ENCODE data around the gene GATA6.
A peak's percentile ranks its signal among the peaks of the same experiment; 100 is the strongest.

GATA6 gene

DNA sequence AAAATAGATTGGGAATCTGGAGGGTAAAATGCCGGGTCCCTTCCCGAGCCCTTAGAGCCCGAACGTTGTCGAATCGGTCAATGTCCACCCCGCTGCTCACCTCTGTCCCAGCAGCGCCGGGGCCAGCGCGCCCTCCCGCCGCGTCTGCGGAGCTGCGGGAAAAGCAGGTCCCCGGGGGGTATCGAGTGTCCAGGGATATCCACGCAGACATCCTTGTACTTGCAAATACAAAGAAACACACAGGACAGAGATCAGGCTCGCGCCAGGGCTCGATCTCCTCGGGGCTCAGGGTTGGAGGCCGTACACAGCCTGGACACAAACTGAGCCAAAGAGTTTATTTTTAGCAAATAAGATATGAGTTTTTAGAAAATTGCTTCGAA, 2.3 kb upstream of the GATA6 start:
- DNase-seq (ENCODE audit: extremely low read depth, insufficient read length), result no peak
- no peaks in the 10 kb centered on the region for H3K36me3 ChIP-seq (ENCODE audit: control insufficient read depth, insufficient read depth, low read length)
- TF ChIP-seq CTCF (IDR thresholded peaks at IDR 0.05; ENCODE audit: insufficient read depth, low read length, poor library complexity, severe bottlenecking), result no peak
- H3K4me3 ChIP-seq (replicated peaks; ENCODE audit: low read depth, low read length), result no peak overlapping the region
- H3K27me3 ChIP-seq (replicated peaks; ENCODE audit: control insufficient read depth, insufficient read depth, low read length), result no peaks in the 10 kb centered on the region; the same call in 1 of the 2 replicates

DNA sequence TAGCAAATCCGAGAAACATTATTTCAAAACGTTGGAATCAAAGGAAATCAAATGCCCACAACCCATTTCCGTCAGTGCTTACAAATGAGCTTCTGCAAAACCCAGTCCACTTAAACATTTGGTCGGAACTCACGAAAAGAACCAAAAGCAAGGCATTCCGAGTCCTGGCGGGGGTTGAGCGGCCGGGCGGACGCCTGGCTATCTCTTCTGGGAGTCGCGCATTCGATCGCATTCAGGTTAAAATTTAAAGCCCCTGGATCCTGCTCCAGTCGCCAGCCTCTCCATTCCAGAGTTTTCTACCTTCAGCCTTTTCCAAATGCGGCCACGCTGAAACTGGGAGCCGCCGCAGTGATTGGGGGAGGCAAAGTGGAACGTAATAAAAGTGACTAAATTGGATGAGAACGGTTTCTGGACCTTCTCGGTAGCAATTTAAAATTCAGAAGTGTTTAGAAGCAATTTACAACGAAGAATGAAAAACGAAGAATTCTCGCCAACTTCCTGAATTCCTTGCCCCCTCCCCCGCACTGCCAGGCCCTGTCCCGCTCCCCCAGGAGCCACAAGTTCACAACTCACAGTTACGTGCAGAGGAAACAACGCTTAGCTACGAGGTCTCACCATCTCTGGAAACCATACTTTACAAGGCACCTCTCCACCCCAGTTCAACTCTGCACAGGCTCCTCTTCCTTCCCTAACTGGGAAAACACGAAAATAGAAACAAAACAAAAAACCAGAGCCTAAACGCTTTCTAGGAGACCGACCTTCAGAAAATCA, 1.7 kb upstream of the GATA6 start:
- DNase-seq (ENCODE audit: extremely low read depth, insufficient read length), result no peak
- Histone ChIP-seq H3K27me3 (replicated peaks; ENCODE audit: control insufficient read depth, insufficient read depth, low read length) (no peaks in the 10 kb centered on the region; the same call in 1 of the 2 replicates), H3K4me3 (replicated peaks; ENCODE audit: low read depth, low read length) (no peak overlapping the region), H3K36me3 (ENCODE audit: control insufficient read depth, insufficient read depth, low read length) (no peaks in the 10 kb centered on the region)
- TF ChIP-seq CTCF (IDR thresholded peaks at IDR 0.05; ENCODE audit: insufficient read depth, low read length, poor library complexity, severe bottlenecking), result no peak

DNA sequence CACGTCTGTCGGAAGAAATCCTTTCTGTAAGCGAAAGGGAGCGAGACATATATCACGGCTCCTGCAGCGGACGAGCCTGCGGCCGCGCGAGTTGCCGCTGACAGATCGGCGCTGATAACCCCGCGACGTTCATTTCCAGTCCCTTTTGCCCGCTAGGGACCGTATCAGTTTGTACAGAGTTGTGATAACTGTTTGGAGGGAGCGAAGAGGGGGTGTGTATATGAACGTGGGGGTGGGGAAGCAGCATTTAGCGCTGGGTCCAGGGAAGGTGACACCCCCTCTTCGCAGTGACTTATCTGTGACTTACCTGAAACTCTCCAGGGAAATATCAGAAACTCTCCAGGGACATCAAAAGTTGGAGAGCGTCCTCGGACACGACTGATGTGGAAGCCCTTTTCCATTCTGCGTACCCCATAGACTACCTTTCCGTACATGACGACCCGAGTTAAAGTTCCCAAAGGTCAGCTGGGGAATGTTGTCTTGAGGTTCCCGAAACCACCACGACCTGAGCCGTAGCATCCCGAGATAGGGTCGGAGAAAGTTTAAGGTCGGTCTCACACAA, 948 bp upstream of the GATA6 start:
- no peaks in the 10 kb centered on the region for H3K36me3 ChIP-seq (ENCODE audit: control insufficient read depth, insufficient read depth, low read length)
- no peaks in the 10 kb centered on the region; the same call in 1 of the 2 replicates for H3K27me3 ChIP-seq (replicated peaks; ENCODE audit: control insufficient read depth, insufficient read depth, low read length)
- DNase-seq (ENCODE audit: extremely low read depth, insufficient read length), result peak; percentile 22
- no peak overlapping the region for H3K4me3 ChIP-seq (replicated peaks; ENCODE audit: low read depth, low read length)
- no peak for TF ChIP-seq CTCF (IDR thresholded peaks at IDR 0.05; ENCODE audit: insufficient read depth, low read length, poor library complexity, severe bottlenecking)

DNA sequence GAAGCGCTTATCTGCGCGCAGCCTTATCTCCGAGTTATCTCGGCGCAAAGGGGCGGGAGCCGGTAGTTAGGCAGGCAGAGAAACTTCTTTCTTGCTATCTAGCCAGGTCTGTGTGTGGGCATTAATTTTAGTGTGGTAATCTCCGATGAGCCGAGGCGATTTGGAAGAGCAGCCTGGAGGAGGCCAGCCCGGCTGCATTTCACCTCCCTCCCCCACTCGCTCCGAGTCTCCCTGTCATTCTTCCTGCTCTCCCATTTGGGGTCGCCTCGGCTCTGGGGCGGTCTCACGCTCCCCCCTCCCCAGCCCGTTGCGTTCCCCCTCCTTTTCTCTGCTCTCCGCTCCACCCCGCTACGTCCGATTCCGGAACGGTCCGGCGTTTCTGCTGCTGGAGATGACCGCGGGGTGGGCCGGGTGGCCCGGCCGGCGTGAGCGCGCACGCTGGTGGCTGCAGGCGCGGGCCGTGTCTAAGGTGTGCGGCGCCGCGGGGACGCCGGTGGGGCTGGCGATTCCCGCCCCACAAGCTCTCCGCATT, 566 bp downstream of the GATA6 start:
- Histone ChIP-seq H3K27me3 (replicated peaks; ENCODE audit: control insufficient read depth, insufficient read depth, low read length) (no peaks in the 10 kb centered on the region; the same call in 1 of the 2 replicates), H3K36me3 (ENCODE audit: control insufficient read depth, insufficient read depth, low read length) (no peaks in the 10 kb centered on the region), H3K4me3 (replicated peaks; ENCODE audit: low read depth, low read length) (peak overlapping the region; percentile 67)
- TF ChIP-seq CTCF (IDR thresholded peaks at IDR 0.05; ENCODE audit: insufficient read depth, low read length, poor library complexity, severe bottlenecking), result no peak
- no peak for DNase-seq (ENCODE audit: extremely low read depth, insufficient read length)

DNA sequence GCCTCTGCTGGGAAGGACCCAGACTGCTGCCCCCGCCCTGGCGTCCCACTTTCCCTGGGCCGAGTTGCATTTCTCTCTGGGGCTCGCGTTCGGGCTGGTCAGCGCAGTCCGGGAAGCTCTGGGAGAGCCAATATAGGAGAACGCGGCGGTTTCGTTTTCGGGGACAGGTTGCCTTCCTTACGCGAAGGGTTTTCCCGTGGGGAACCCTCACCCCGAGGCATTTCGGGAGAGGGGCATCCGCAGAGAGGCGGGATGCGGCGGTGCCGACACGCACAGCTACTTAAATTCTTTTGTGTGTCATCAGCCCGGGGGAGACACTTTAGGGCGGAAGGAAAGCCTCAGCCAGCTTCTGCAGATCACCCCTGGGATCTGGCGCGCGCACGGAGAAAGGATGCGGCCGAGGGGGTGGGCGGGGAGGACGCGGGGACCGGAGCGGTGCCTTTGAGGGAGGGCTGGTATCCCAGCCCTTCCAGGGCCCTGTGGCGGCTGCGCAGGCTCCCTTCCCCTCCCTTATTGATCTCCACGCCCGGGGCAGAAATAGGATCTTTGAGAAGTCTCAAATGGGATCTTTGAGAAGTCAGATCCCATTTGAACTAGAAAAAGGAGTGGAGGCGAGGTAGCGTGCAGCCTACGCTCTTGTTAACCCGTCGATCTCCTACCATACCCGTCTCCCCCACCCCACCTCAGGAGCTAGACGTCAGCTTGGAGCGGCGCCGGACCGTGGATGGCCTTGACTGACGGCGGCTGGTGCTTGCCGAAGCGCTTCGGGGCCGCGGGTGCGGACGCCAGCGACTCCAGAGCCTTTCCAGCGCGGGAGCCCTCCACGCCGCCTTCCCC, 1.2 kb downstream of the GATA6 start:
- DNase-seq (ENCODE audit: extremely low read depth, insufficient read length), result peak; percentile 16
- no peaks in the 10 kb centered on the region; the same call in 1 of the 2 replicates for H3K27me3 ChIP-seq (replicated peaks; ENCODE audit: control insufficient read depth, insufficient read depth, low read length)
- H3K36me3 ChIP-seq (ENCODE audit: control insufficient read depth, insufficient read depth, low read length), result no peaks in the 10 kb centered on the region
- H3K4me3 ChIP-seq (replicated peaks; ENCODE audit: low read depth, low read length), result peak overlapping the region; percentile 67
- TF ChIP-seq CTCF (IDR thresholded peaks at IDR 0.05; ENCODE audit: insufficient read depth, low read length, poor library complexity, severe bottlenecking), result no peak

All from GM06990 (cell line).